Stimulated activated CD8-positive, alpha-beta memory T cell treated with anti-CD3 and anti-CD28 coated beads, Interleukin-4, amount 100 ng/mL, for 1 hour (primary cell): Measurements from ENCODE around the gene DYNC1I1.
"Not testable (repeated sequence)": the region's sequence is repeated elsewhere in the genome, so short reads cannot be mapped to it uniquely, and the experiment has no call there.

Experiments used
- DNase-seq, 2 donors: peaks; one replicate each; pipeline ENCODE4 v3.0.0-alpha.2; 2020; ENCODE audit warnings: low read depth in 2 of 2, low spot score in 1 of 2

The DYNC1I1 gene

DNA sequence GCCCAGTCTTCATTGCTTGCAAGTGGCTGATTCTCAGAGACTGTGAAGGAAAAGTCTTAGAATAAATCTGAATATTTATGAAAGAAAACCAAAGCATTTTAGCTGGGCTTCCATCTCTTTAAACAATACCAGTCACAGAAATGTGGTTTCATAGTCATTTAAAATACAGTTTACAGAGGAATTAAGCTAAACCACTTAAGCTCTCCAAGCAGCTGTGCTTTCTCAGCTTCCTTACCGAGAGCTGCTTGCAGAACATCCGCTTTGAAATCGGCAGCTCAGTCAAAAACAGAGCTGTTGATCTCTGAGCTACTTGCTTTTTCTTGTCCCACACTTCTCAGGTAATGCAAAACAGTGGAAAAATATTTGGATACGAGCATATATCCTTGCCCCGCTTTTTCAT is 134.5 kb downstream of the DYNC1I1 start:
- DNase-seq = no peak

DNA sequence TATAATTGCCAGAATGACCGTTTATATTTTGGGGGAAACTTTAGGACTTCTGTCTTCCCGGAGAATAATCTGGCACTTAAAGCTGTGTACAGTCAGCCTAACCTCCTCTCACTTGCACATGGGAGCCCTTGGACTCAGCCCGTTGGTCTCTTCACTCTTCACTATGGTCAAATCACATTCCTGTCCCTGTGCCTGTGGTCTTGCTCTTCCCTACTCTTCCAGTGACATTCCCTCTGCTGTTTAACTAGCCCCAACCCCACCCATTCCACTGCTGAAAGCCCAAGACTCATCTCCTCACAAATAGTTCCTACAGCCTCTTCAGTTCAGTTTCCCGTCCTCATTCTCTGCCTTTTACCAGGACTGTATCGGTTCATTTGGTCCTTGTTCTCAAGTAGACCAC is 135.0 kb downstream of the DYNC1I1 start:
- DNase-seq = no peak

GRCh38 chr7:95908499-95908898 is 136.1 kb downstream of the DYNC1I1 start:
- DNase-seq = no peak

GRCh38 chr7:95910341-95910740 is 138.0 kb downstream of the DYNC1I1 start:
- no peak for DNase-seq

DNA sequence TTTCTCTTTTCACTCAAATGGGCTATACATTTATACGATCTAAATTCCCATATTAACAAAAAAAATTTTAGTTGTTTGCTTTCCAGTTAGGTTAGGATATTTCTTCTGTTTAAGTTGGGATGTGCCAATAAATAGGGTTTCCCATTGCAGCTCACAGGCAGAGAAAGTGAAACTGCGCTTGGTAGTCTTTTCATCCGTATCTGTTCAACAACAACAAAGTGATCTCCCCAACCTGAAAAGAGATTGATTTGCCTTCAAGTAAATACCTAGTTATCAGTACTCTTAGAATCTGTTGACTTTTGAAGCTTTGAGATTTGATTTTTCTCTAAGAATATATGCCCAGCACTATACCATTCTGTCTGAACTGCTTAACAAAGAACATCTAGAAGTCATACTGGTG is 143.4 kb downstream of the DYNC1I1 start:
- no peak for DNase-seq

DNA sequence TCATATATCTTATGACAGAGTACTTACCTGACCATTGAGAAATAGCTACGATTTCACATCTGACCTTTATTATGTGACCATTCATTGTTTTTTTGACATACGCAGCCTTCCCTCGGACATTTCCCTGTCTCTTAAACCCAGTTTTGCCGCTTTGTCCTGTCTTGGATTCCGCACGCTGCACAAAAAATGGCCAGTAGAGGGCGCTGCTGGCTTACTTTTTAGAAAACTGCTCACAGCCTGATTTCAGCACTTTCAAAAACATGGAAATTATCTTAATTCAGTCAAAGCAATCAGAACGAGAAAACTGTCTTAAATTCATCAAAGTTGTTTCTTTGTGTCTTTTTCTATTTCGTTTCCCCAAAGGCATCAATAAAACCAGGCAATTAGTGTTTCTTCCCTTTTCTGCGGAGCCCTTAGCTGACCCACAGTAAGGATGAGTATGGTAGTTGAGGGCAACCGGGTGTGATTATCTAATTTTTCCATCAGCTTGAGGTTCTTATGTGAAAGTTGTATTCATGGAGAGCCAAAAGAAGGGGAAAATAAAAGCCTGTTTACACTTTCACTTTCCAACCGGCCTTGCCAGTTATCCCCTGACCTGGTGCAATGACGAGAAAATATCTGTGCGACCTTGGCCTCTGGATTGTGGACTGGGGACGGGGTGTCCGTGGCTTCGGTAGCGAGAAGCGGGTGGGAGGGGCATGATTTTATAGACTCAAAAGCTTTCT is 144.4 kb downstream of the DYNC1I1 start:
- DNase-seq = peak; percentile 47 to 65

GRCh38 chr7:95917634-95918033 is 145.3 kb downstream of the DYNC1I1 start:
- DNase-seq = no peak

GRCh38 chr7:95919556-95919955 is 147.2 kb downstream of the DYNC1I1 start:
- DNase-seq = no peak

GRCh38 chr7:95921543-95921942 is 149.2 kb downstream of the DYNC1I1 start:
- DNase-seq = no peak

GRCh38 chr7:95922191-95922590 is 149.8 kb downstream of the DYNC1I1 start:
- no peak for DNase-seq

- no peak for DNase-seq
Measured at GRCh38 chr7:95925236-95925635, 152.9 kb downstream of the DYNC1I1 start.

- DNase-seq = no peak
Measured at GRCh38 chr7:95925971-95926370, 153.6 kb downstream of the DYNC1I1 start.

DNA sequence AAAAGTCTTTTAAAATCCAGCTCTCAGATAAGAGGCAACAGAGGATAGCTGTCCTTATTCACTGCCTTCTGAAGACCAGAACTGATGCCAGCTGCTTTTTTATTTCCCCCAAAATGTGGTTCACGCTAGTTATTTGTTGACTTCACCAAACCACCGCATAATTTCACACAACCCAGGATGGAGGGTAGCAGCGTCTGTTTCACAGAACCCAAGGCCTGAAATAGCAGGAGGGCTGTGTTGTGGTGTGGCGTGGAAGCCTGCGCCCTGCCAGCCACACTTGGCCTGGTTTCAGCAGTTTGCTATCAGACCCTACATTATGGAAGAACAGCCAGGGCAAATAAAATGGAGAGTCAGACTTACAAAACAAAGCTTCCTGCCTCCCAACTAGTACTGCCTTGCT is 155.4 kb downstream of the DYNC1I1 start:
- no peak for DNase-seq

DNA sequence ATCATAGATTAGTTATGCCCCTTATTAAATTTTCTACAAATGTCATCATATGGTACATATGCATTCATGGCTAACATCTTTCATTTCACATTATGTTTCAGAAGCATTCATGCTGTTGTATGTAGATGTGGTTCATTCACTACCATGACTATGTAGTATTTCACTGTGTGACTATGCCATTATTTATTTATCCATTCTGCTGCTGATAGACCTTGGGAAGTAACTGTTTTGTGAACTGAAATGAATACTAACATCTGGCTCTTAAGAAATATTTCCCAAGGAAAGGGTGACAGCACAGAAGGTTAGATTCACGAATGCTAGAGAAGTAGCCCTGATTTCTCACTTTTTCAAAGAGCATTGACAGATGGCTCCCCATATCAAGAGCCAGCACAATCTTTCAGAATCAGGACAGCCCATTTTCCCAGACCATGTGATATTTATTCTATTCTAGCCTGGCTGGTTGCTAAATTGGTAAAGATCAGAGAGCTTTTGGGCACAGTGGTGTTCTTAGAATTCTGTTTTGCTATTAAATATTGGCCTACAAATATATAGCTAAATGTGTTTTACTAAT is 157.4 kb downstream of the DYNC1I1 start:
- DNase-seq = no peak

DNA sequence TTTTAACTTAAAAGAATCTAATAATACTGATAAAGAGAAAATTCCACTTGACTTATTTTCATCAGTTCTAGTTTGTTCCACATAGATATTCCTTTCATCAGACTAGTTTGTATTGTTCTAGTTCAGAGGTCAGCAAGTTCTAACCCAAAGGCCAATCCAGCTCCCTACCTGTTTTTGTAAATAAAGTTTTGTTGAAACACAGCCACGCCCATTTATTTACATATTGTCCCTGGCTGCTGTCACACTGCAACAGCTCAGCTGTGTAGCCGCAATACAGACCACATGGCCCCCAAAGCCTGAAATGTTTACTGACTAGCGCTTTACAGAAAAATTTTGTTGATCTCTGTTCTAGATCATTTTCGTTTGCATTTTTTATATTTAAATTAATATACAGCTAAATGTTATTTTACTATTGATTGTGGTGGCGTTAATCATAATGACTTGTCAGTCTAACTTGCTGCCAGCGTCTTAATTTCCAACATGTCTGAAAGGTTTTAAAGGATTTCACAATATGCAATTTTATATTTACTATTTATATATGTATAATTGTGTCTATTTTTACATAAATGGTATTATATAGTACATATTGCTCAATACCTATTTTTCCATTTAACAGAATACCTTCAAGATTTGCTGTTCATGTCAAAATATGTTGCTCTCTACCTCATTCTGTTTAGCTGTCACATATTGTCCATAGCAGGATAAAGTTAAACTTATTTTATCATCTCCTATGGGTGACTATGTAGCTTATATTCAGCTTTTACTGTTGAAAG is 159.3 kb downstream of the DYNC1I1 start:
- DNase-seq = no peak

DNA sequence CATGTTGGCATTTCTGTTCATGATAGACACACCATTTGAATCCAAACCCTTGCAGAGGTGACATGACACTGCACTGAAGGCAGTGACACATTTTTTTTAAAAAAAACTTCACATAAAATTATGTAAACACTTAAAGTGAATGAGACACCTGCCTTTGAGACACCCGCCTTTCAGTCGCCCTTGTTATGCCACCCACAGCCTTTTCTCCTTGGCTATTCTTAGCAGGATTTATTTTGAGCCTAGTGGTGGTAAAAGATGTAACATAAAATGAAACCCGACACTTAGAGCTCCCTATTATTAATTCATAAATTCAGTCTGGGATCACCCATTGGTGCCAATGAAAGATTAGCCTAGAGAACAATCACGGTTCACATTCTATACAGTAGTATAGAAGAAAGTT is 161.3 kb downstream of the DYNC1I1 start:
- no peak for DNase-seq

- not testable (repeated sequence) for DNase-seq
Measured at GRCh38 chr7:95944867-95945266, 172.5 kb downstream of the DYNC1I1 start.

- DNase-seq = no peak
Measured at GRCh38 chr7:95950698-95951097, 178.3 kb downstream of the DYNC1I1 start.

GRCh38 chr7:95951531-95951930 is 179.2 kb downstream of the DYNC1I1 start:
- no peak for DNase-seq

DNA sequence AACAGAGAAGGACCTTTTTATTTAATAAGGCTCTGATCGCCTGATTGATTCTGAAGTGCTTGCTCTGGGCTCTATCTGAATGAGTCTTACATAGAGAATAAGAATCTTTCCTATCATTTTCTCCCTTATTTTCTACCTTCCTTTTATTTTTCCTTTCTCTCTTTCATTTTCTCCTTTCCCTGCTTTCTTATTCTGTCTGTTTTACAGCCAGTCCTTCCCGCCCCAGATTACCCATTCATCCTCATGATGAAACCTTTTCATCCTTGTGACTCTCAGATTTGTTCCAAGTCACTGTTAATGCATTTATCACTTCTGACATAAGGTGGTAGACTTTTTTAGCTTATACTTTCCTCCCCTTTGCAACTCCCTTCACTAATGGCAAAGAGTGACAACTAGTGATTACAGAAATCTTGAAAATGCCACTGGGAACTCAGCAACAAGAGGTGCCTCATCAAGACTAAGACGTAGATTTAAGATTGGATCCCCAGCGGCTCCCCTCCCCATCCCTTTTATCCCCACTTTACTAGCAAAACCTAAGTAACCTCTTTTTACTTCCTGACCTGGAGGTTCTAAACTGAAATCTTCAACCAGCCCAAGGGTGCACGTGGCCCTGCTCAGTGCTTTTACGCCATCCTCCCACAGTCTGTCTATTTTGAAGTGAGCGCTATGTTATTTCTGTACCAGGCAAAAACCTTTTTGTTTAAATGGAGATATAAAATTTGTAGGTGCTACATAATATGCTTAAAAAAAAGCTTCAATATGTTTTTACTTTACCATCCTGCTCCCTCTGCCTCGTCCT is 179.8 kb downstream of the DYNC1I1 start:
- DNase-seq = no peak

GRCh38 chr7:95952851-95953250 is 180.5 kb downstream of the DYNC1I1 start:
- DNase-seq = no peak

DNA sequence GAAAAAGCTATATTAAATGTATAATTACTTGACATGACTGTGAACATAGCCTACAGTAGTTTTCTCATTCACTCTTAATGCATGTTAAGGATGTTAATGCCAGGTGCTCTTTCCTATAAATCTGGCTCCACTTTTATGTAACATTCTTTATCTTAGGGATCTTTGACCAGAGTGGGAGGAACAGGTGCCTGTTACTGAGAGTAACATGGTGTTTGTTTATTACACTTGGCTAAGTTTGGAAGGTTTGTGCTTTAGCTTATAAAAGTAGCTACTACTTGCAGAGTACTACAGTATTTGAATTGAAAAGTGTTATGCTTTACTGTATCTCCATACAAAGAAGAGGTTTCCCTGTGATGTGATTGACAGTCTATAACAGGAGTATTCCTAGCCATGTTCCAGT is 183.4 kb downstream of the DYNC1I1 start:
- DNase-seq = no peak
